IPS DF 4.7 (cell line): Measurements from ENCODE around the gene KRTCAP2.
"Not testable (repeated sequence)": the region's sequence is repeated elsewhere in the genome, so short reads cannot be mapped to it uniquely, and the experiment has no call there.

Experiments
- DNase-seq: peaks from one replicate; pipeline ENCODE4 v3.0.0-alpha.2; 2013; ENCODE audit warnings: low spot score; ENCODE audit errors: extremely low read depth

The KRTCAP2 gene

DNA sequence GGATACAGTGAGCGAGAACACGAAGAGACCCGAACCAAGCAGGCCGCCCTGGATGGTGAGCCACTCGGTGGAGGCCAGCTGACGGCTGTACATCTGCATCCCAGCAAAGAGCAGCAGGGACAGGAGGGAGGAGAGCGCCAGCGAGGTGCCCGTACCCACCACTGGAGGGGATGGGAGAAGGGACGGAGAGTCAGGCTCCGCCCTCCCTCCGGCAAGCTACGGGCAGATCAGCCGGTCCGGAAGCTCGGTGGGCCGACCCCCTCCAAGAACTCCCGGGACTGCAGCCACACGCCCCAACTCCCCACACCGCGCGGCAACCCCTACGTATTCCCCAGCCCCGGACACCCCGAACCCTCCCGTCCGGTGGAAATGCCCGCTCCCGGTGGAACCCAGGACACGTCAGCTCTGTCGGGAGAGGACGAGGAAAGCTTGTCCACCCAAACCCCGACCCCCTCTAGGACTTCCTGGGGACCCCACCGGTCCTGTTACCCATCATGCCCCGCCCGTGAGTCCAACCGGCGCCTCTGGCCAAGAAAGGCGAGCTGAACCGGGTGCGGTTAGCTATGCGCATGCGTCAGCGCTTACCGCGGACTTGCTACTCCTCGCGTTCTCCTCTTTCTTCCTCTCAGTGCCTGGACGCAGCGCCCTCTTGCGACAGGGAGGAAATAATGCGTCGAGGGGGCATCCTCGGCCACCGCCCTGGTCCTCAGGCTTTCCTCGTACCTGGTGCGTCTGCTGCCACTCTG lies at the start of gene KRTCAP2:
TSS of gene KRTCAP2 (minus strand) at position 573 of the 746 bp plus-strand sequence. CDS start at position 493, 80 bp downstream.
- no peak for DNase-seq

DNA sequence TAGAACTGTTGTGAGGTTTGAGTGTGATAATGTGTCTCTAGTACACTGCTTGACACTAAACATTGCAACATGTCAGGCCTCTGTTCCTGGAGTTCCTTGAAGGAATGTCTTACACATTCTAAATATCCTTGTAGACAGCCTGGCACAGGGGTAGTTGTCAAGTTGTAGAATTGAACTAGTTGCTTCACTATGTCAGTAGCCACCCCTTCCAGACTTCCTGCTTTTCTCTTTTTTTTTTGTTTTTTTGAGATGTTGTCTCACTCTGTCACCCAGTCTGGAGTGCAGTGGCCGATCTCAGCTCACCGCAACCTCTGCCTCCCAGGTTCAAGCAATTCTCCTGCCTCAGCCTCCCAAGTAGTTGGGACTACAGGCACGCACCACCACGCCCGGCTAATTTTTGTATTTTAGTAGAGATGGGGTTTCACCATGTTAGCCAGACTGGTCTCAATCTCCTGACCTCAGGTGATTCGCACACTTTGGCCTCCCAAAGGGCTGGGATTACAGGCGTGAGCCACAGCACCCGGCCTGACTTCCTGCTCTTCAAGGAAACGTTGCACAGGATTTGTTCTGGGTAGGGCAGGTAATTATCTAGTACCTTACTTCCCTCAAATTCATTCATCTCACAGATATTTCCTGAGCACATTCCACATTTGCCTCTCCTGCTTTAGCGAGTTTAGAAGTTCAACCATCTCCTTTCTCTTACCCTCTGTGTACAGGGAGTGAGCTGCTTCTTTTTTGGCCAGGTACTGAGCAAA lies 47.3 kb upstream of the KRTCAP2 start:
- not testable (repeated sequence) for DNase-seq

DNA sequence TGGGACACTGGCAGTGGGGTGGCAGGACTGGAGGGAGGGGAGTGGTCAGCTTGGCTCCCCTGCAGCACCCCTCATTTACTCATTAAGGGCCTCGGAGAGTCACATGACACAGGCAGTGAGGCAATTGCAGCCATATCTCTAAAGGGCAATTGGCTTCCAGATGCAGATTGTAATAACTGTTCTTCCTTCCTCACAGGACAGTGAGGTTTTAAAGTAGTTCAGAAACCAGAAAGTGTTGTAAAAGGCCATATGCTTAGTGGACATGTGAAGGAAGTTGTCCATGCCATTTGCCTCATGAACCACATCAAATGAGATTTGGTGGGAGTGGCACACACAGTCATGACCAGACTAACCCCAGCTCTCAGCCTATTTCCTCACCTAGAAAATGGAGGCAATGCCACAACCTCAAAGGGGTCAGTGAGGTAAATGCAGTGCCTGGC lies 46.5 kb upstream of the KRTCAP2 start:
- DNase-seq = no peak

DNA sequence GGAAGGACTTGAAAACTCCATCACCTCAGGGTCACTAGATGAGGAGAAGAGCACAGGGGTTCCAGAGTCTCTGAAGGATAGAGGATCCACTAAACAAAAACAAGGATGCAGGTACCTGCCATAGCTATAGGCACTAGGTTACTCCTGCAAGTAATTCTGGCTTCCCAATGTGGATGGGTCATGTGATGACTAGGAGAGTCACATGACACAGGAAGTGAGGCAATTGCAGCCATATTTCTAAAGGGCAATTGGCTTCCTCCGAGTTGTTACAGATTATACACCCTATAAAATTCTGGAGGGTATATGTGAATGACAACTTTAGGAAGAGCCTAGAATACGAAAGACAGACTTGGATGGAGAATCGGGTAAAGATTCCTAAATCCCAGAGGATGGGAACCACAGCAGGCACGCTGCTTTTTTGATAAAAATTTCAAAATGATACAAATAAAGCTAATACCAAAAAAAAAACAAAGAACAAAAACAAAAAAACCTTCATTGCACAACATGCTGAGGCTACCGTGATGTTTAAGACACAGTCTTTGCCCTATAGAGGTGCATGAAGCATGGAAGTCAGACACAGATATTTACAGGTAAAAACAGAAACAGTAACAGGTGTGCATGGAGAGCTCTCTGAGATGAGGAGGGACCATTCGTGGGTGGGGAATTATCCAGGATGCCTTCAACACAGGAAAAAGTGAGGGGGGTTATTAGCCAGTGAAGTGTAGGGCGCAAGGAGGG lies 45.9 kb upstream of the KRTCAP2 start:
- no peak for DNase-seq

DNA sequence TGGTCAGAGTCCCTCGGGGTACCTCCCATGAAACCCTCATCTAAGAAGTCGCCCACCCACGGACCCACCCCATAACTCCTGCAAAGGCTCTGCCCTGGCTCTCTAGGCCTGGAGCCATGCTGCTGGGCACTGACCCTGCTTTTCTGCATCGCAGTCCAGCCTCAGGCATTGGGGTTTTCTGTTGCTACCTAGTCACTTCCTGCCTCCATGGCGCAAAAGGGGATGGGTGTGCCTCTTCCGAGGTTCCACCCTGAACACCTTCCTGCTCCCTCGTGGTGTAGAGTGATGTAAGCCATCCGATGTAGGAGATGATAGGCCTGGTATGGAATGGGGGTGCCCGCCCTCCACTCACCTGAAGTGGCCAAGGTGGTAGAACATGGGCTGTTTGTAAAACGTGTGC lies 41.6 kb upstream of the KRTCAP2 start:
- DNase-seq = not testable (repeated sequence)

DNA sequence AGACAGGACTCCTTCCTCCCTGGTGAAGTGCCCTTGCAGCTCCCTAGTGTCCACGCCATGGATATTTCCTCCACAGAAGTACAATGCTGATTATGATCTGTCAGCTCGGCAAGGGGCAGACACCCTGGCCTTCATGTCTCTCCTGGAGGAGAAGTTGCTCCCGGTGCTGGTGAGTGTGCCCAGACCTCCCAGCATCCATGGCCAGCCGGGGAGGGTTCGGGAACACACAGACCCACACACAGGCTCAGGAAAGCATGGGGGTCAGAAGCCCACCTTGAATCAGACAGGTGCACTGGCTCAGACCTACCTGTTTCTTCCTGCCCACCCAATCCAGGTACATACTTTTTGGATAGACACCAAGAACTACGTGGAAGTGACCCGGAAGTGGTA lies 38.9 kb upstream of the KRTCAP2 start:
- DNase-seq = not testable (repeated sequence)

DNA sequence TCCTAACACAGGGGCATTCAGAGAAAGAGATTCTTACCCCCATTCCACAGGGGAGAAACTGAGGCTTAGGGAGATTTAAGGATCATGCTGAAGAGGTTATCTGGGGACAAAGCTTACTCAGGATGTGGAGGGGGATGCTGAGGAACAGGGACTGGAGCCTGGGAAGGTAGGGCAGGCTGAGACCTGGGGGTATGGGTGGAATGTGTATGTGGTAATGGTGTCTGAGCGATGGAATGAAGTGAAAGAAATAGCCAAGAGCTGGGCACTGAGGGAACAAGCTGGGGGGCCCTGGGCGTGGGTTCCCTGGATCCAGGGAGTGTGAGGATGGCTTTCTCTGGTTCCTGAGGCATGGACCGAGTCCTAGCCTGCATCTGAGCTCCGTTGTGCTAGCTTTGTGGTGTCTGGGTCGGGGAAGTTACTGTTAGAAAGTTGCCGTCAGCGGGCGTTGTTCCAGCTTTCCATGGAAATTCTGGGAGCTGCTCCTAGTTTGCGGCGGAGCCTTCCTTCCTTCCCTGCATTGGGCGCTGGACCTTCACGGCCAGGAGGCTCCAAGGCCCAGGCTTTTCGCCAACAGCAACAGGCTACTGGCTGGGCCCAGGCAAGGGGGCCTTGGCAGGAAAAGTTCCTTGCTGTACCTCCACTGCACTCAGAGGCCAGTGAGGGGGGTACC lies 38.4 kb upstream of the KRTCAP2 start:
- DNase-seq = not testable (repeated sequence)

DNA sequence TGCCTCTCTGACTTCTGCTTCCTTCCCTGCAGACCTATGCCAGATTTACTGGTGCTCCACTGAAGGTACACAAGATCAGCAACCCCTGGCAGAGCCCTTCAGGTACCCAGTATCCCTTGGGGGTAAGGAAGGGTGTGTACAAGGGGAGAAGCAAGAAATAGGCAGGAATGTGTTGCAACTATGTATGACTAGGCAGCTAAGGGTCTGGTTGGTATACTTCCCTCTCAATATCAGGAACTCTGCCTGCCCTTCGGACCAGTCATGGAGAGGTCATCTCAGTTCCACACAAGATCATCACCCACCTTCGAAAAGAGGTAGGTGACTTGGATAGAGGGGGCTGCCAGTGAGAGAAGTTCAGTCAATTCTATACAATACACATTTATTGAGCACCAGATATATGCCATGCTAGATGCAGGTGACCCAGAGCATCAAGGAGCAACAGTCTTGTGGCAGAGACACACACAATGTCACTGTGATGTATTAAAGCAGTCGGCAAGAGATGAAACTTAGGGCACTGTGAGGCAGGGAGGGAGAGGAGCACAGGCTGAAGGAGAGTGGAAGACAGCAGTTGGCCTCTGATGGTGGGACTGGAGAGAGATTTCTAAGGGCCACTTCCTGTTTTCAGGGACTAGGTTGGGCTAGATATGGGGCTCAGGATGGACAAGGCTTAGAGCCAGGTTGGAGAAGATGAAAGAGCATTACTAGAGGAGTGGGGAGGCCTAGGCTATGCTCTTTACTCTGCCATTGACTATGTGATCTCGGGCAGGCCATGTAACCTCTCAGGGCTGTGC lies 37.4 kb upstream of the KRTCAP2 start:
- DNase-seq = no peak

DNA sequence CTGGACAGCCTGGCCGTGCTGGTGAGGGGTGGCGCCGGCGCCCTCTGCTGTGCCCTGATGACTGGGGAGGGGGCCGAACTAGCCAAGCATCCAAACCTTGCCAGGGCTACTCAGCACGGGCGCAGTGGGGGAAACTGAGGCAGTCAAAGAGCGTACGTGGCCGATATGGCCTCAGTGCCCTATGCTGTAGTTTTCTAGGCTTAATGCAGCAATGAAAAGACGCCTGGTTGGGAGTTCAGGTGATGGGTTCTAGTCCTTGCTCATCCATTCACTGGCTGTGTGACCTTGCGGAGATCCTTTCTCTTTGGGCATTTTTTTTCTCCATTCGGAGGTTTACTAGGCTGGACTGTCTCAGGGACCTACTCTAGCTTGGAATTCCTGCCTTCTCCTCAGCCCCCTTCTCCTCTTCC lies 36.2 kb upstream of the KRTCAP2 start:
- no peak for DNase-seq

DNA sequence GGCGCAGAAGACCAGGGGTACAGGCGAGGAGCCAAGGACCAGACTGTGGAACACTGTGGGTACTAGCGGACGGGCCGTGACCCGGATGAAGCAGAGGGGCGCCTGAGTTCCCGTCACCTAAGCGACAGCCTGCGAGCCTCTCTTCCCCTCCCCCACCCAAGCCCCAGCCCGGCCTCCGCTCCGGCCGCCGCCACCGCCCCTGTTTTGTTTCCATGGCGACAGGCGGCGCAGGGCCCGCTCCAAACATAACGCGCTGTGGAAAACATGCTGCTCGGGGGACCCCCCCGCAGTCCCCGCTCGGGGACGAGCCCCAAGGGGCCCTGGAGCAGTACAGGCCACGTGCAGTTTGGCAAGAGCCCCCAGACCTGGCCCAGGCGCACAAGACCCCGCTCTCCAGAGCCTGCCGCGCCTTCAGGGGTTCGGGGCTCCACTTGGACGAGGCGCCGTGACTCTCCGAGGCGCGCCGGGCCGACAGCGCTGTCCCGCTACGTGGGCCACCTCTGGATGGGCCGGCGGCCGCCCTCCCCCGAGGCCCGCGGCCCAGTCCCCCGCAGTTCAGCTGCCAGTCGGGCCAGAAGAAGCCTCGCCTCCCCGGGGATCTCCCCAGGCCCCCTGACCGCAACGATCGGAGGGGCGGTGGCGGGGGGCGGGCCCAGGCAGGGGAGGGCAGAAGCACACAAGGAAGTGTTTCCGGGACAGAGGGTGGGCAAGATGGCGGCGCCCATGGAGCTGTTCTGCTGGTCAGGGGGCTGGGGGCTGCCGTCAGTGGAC lies 35.6 kb upstream of the KRTCAP2 start, which contains the start of gene MTX1:
TSS of gene MTX1 (plus strand) at position 155 of the 771 bp plus-strand sequence. CDS start at position 265, 110 bp downstream.
- DNase-seq = no peak

DNA sequence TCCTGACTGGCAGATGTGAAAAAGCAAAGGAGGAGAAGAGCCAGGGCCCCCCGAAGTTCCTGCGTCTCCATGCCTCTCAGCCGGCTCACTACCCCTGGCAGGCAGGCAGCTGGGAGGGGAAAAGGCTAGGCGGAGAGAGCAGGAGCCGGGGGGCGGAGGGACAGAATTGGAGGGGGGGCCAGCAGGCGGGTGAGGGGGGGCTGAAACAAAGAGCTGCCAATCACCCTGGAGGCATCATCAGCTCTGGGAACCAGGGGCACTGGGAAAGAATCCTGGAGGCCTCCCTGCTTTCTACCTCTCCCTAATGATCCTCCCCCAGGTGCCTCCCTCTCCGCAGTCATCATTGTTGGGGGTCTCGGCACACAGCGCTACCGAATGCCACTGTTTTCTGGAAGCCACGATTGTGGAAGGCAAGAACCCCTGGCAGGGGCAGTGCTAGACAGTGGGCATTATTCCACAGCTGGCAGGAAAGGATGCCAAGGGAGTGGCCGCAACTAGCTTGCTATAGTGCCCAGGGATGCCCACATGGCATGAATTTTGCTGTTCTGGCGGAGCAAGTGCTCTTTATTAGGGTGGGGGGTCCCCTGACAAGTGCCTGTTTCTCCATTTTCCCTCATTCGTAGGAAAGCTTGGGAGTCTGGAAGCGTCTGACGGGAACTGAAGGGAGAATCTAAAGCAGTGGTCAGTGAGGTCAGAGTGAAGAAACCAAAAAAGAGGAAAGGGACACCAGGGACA lies 34.9 kb upstream of the KRTCAP2 start, which contains the start of gene THBS3:
TSS of gene THBS3 (minus strand) at position 92 of the 735 bp plus-strand sequence. CDS start at position 71, 21 bp downstream.
- DNase-seq = no peak

DNA sequence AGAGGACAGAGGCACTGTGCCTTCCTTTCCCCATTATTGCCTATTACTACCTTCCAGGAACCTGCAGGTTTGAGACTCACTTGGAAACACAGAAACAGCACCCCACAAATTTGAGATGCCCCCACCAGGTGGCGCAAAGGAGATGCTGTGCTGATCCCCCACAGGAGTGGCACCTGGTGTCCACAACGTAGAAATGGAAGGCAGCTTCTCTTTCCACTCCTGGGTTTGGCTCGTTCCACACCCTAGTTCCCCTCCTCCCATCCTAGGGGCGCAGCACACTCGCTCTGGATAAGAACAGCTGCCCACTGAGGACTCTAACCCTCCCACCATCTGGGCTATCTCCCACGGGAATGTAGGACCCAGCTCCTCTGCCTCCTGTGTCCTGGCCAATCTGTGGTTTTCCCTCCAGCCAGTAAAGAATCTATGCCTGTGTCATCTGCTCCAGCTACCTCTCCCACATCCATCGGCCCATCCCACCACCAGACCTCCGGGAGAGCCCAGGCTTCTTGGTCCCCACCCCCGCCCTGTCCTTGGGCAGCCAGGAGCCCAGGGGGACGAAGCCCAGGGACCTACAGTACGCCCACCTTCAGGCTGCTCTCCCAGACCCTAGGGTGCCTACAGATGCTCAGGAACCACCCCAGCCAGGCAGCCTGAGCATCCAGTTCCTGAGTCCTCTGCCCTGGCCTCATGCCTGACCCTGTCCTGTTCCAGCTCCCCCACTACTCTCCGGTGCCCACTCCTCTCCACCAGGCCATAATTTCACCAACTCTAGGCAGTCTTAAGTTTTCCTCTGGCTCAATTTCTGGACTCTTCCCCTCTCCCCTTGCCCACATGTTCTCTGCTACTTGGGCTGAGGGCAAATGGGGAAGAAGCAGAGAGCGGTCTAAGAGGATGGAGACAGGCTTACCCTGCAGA lies 34.0 kb upstream of the KRTCAP2 start:
- no peak for DNase-seq

DNA sequence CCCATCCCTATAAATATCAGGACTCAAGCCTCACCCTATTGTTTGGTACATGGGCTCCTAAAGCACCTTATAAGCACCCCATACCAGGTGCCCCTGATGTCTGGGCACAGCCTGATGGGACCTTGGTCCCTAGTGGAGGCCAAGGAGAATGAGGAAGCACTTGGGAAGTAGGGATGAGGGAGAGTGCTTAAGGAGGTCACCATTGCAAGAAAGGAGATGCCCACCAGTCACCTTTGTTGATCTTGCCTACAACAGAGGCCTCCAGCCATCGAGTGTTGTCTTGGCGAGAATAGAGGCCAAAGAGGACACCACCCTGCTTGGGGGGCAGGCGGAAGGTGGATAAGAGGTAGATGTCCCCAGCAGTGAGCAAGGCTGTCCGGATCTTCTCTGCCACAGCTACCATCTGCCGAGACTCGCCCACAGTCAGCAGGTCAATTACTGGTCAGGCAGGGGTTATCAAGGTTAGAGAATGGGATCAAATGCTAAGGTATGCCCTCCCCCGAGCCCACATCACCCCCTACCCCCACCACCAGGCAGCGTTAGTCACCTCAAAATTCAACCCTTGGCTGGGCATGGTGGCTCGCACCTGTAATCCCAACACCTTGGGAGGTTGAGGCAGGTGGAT lies 33.0 kb upstream of the KRTCAP2 start:
- DNase-seq = no peak

DNA sequence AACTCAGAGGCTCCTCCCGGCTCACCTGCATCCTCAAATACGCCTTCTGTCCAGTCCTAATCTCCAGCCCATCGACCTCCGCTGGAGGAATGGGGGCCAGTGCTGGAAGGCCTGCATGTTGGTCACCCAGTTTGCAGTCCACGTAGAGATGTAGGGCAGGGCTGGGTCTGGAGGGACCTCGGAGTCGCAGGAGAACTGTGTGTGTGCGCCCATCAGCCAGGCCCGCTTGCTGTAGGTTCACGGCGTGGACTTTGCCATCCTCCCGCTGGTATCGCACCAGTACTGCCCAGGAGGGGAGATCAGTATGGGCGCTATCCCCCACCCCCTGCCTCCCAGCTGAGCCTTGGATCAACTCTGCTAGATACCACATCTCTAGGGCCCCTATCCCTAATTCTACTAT lies 31.9 kb upstream of the KRTCAP2 start:
- no peak for DNase-seq

DNA sequence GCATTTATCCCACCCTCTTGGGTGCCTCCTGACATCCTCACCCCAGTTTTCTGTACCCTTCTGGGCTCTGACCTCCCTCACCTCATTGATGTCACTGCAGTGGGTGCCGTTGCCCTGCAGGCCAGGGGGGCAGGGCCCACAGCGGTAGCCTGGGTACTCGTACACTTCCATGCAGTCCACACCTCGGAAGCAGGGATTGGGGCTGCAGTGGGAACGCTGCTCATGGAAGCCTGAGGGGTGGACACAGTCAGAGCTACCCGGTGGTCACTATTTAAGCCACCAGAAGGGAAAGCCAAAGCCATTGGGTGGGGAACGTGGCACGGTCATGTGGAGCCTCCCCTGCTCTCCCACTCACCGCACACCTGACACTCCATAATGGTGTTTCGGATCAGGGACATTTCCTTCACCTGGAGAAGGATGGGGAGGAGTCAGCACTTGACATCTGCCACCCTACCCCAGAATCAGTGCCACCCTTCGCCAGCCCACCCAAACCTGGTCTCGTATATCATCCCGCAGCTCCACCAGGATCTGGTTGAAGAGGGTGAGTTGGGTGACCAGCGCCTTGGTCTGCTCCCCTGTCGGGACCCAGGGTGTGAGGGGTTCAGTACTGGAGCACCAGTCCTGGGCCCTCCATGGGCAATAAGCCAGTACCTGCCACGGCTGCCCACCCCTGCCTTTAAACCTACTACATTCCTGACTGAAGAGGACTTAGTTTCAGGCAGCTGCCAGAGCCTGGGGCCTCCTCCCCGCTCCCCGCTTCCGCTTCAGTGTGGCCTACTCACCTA lies 29.8 kb upstream of the KRTCAP2 start:
- no peak for DNase-seq

DNA sequence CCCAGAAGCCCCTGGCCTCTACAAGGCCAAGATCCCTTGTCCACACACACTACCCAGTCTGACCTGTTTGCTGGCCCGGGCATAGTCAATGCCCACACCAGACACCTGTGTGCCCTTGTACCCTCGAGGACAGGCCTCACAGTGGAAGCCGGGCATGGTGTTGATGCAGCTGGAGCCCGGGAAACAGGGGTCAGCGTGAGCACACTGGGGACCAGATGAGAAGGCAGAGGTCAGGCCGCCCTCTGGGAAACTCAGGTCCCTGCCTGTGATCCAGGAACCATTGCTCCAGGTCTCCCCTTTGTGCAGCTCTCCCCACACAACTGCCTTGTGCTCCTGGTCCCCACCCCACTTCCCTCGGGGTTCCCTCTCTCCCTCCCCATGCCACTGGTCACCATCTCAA lies 29.1 kb upstream of the KRTCAP2 start:
- no peak for DNase-seq

DNA sequence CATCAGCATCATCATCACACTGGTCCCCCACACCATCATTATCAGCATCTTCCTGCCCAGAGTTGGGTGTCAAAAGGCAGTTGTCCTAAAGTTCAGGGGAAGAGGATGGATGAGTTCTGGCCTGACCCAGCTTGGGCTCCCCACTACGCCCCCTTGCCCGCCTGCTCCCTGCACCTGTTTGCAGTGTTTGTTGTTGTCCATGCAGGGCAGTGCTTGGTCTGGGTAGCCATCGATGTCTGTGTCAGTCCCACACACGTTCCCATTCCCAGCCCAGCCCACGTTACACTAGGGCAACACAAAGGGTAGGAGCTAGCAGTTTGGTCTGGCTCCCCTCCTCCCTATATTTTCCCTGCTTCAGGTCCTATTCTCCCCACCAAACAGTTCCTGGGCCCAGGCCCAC lies 27.8 kb upstream of the KRTCAP2 start:
- DNase-seq = no peak
